Measurements from ENCODE around the gene ANXA6.
A peak's percentile ranks its signal among the peaks of the same experiment; 100 is the strongest.
"Not testable (repeated sequence)": the region's sequence is repeated elsewhere in the genome, so short reads cannot be mapped to it uniquely, and the experiment has no call there.

ANXA6 gene

GRCh38 chr5:151157426-151158286 lies at the start of gene ANXA6:
Gene ANXA6 (minus strand): TSS chr5:151157779. CDS start chr5:151147901, 9,878 bp downstream.
- 0 out of 2 replicates have a peak, but pooled peaks cover 5% of the 10 kb centered on the region for H3K36me3 ChIP-seq (ENCODE audit: insufficient read depth, low read depth, low read length)
- H3K4me3 ChIP-seq (ENCODE audit: low read length): peak within 1 kb of the TSS; percentile 87
- peak within 1 kb of the TSS; percentile 81 for H3K9ac ChIP-seq (ENCODE audit: low read depth, low read length)
- H3K27ac ChIP-seq (ENCODE audit: low read length): no peak within 1 kb of the TSS
- peaks cover 18% of the 10 kb centered on the region; the same call in 1 of the 2 replicates for H3K27me3 ChIP-seq (ENCODE audit: insufficient read depth, low read length)
- H3K9me3 ChIP-seq (ENCODE audit: insufficient read depth, low read depth, low read length): no peaks in the 10 kb centered on the region
- peaks cover 11% of the 10 kb centered on the region; the same call in 1 of the 2 replicates for H3K4me1 ChIP-seq (ENCODE audit: insufficient read depth, low read length)

GRCh38 chr5:151205411-151205810 lies 47.8 kb upstream of the ANXA6 start:
- no peaks in the 10 kb centered on the region for H3K4me1 ChIP-seq (ENCODE audit: insufficient read depth, low read length)
- H3K4me3 ChIP-seq (ENCODE audit: low read length): no peak overlapping the region
- H3K9me3 ChIP-seq (ENCODE audit: insufficient read depth, low read depth, low read length): no peaks in the 10 kb centered on the region
- H3K36me3 ChIP-seq (ENCODE audit: insufficient read depth, low read depth, low read length): no peaks in the 10 kb centered on the region
- H3K27ac ChIP-seq (ENCODE audit: low read length): no peak overlapping the region
- H3K27me3 ChIP-seq (ENCODE audit: insufficient read depth, low read length): no peaks in the 10 kb centered on the region
- H3K9ac ChIP-seq (ENCODE audit: low read depth, low read length): no peak overlapping the region

GRCh38 chr5:151204051-151204450 lies 46.5 kb upstream of the ANXA6 start:
- Histone ChIP-seq H3K9ac (ENCODE audit: low read depth, low read length) (no peak overlapping the region), H3K4me3 (ENCODE audit: low read length) (no peak overlapping the region), H3K4me1 (ENCODE audit: insufficient read depth, low read length) (peaks cover 2% of the 10 kb centered on the region; the same call in 1 of the 2 replicates), H3K9me3 (ENCODE audit: insufficient read depth, low read depth, low read length) (no peaks in the 10 kb centered on the region), H3K27ac (ENCODE audit: low read length) (no peak overlapping the region), H3K36me3 (ENCODE audit: insufficient read depth, low read depth, low read length) (no peaks in the 10 kb centered on the region), H3K27me3 (ENCODE audit: insufficient read depth, low read length) (no peaks in the 10 kb centered on the region)

- Histone ChIP-seq H3K27ac (ENCODE audit: low read length) (no peak overlapping the region), H3K4me1 (ENCODE audit: insufficient read depth, low read length) (peaks cover 3% of the 10 kb centered on the region; the same call in 1 of the 2 replicates), H3K36me3 (ENCODE audit: insufficient read depth, low read depth, low read length) (no peaks in the 10 kb centered on the region), H3K4me3 (ENCODE audit: low read length) (no peak overlapping the region), H3K27me3 (ENCODE audit: insufficient read depth, low read length) (no peaks in the 10 kb centered on the region), H3K9me3 (ENCODE audit: insufficient read depth, low read depth, low read length) (no peaks in the 10 kb centered on the region), H3K9ac (ENCODE audit: low read depth, low read length) (no peak overlapping the region)
Measured at GRCh38 chr5:151202381-151203139, 45.0 kb upstream of the ANXA6 start.

GRCh38 chr5:151200913-151201595 lies 43.5 kb upstream of the ANXA6 start:
- H3K36me3 ChIP-seq (ENCODE audit: insufficient read depth, low read depth, low read length): no peaks in the 10 kb centered on the region
- no peak overlapping the region for H3K4me3 ChIP-seq (ENCODE audit: low read length)
- H3K9ac ChIP-seq (ENCODE audit: low read depth, low read length): no peak overlapping the region
- peaks cover 3% of the 10 kb centered on the region; the same call in 1 of the 2 replicates for H3K4me1 ChIP-seq (ENCODE audit: insufficient read depth, low read length)
- H3K27ac ChIP-seq (ENCODE audit: low read length): no peak overlapping the region
- no peaks in the 10 kb centered on the region for H3K9me3 ChIP-seq (ENCODE audit: insufficient read depth, low read depth, low read length)
- no peaks in the 10 kb centered on the region for H3K27me3 ChIP-seq (ENCODE audit: insufficient read depth, low read length)

GRCh38 chr5:151199581-151200185 lies 42.1 kb upstream of the ANXA6 start:
- Histone ChIP-seq H3K27me3 (ENCODE audit: insufficient read depth, low read length) (no peaks in the 10 kb centered on the region), H3K9ac (ENCODE audit: low read depth, low read length) (no peak overlapping the region), H3K36me3 (ENCODE audit: insufficient read depth, low read depth, low read length) (no peaks in the 10 kb centered on the region), H3K9me3 (ENCODE audit: insufficient read depth, low read depth, low read length) (no peaks in the 10 kb centered on the region), H3K4me1 (ENCODE audit: insufficient read depth, low read length) (peaks cover 3% of the 10 kb centered on the region; the same call in 1 of the 2 replicates), H3K27ac (ENCODE audit: low read length) (no peak overlapping the region), H3K4me3 (ENCODE audit: low read length) (no peak overlapping the region)

GRCh38 chr5:151198861-151199260 lies 41.3 kb upstream of the ANXA6 start:
- Histone ChIP-seq H3K4me1 (ENCODE audit: insufficient read depth, low read length) (peaks cover 3% of the 10 kb centered on the region; the same call in 1 of the 2 replicates), H3K27me3 (ENCODE audit: insufficient read depth, low read length) (no peaks in the 10 kb centered on the region), H3K9ac (ENCODE audit: low read depth, low read length) (no peak overlapping the region), H3K36me3 (ENCODE audit: insufficient read depth, low read depth, low read length) (no peaks in the 10 kb centered on the region), H3K9me3 (ENCODE audit: insufficient read depth, low read depth, low read length) (no peaks in the 10 kb centered on the region), H3K27ac (ENCODE audit: low read length) (no peak overlapping the region), H3K4me3 (ENCODE audit: low read length) (no peak overlapping the region)

GRCh38 chr5:151197291-151197600 lies 39.7 kb upstream of the ANXA6 start:
- H3K36me3 ChIP-seq (ENCODE audit: insufficient read depth, low read depth, low read length); H3K4me3 ChIP-seq (ENCODE audit: low read length); H3K27me3 ChIP-seq (ENCODE audit: insufficient read depth, low read length); H3K9me3 ChIP-seq (ENCODE audit: insufficient read depth, low read depth, low read length); H3K27ac ChIP-seq (ENCODE audit: low read length); H3K9ac ChIP-seq (ENCODE audit: low read depth, low read length); H3K4me1 ChIP-seq (ENCODE audit: insufficient read depth, low read length): not testable (repeated sequence)

GRCh38 chr5:151196556-151197290 lies 39.1 kb upstream of the ANXA6 start:
- Histone ChIP-seq H3K27ac (ENCODE audit: low read length) (no peak overlapping the region), H3K9me3 (ENCODE audit: insufficient read depth, low read depth, low read length) (no peaks in the 10 kb centered on the region), H3K36me3 (ENCODE audit: insufficient read depth, low read depth, low read length) (no peaks in the 10 kb centered on the region), H3K4me3 (ENCODE audit: low read length) (no peak overlapping the region), H3K4me1 (ENCODE audit: insufficient read depth, low read length) (peaks cover 3% of the 10 kb centered on the region; the same call in 1 of the 2 replicates), H3K9ac (ENCODE audit: low read depth, low read length) (no peak overlapping the region; the same call in 1 of the 2 replicates), H3K27me3 (ENCODE audit: insufficient read depth, low read length) (no peaks in the 10 kb centered on the region)

GRCh38 chr5:151195622-151196021 lies 38.0 kb upstream of the ANXA6 start:
- Histone ChIP-seq H3K4me3 (ENCODE audit: low read length) (no peak overlapping the region), H3K36me3 (ENCODE audit: insufficient read depth, low read depth, low read length) (no peaks in the 10 kb centered on the region), H3K27me3 (ENCODE audit: insufficient read depth, low read length) (no peaks in the 10 kb centered on the region), H3K4me1 (ENCODE audit: insufficient read depth, low read length) (peaks cover 3% of the 10 kb centered on the region; the same call in 1 of the 2 replicates), H3K9me3 (ENCODE audit: insufficient read depth, low read depth, low read length) (no peaks in the 10 kb centered on the region), H3K27ac (ENCODE audit: low read length) (no peak overlapping the region), H3K9ac (ENCODE audit: low read depth, low read length) (no peak overlapping the region)

- H3K9ac ChIP-seq (ENCODE audit: low read depth, low read length): no peak overlapping the region
- no peak overlapping the region for H3K27ac ChIP-seq (ENCODE audit: low read length)
- no peaks in the 10 kb centered on the region for H3K36me3 ChIP-seq (ENCODE audit: insufficient read depth, low read depth, low read length)
- no peaks in the 10 kb centered on the region for H3K9me3 ChIP-seq (ENCODE audit: insufficient read depth, low read depth, low read length)
- no peaks in the 10 kb centered on the region for H3K4me1 ChIP-seq (ENCODE audit: insufficient read depth, low read length)
- no peak overlapping the region for H3K4me3 ChIP-seq (ENCODE audit: low read length)
- H3K27me3 ChIP-seq (ENCODE audit: insufficient read depth, low read length): no peaks in the 10 kb centered on the region
Measured at GRCh38 chr5:151192626-151193025, 35.0 kb upstream of the ANXA6 start.
